SK-N-SH treated with all-trans-retinoic acid at 6 μM for 48 hours (cell line): Measurements from ENCODE around the gene C11orf52.

Experiments used
- BACH2 ChIP-seq: fragments of 250-450 bp; sonication (Bioruptor Pico); IDR thresholded peaks from 2 replicates; pipeline ENCODE4 v1.9.0; 2021; ENCODE audit warnings: mild to moderate bottlenecking, borderline replicate concordance
- CSDC2 ChIP-seq: fragments of 250-450 bp; sonication (Bioruptor Pico); IDR thresholded peaks from 2 replicates; pipeline ENCODE4 v1.5.0; 2020; ENCODE audit warnings: mild to moderate bottlenecking, moderate library complexity
- ESRRG ChIP-seq: fragments of 250-450 bp; sonication (Bioruptor Pico); IDR thresholded peaks from 2 replicates; pipeline ENCODE4 v1.6.1; 2021; ENCODE audit warnings: mild to moderate bottlenecking
- OSR1 ChIP-seq: fragments of 250-450 bp; sonication (Bioruptor Pico); IDR thresholded peaks from 2 replicates; pipeline ENCODE4 v1.8.0; 2022; ENCODE audit warnings: moderate library complexity, mild to moderate bottlenecking, inconsistent platforms
- PATZ1 ChIP-seq: fragments of 250-450 bp; sonication (Bioruptor Pico); IDR thresholded peaks from 2 replicates; pipeline ENCODE4 v1.8.0; 2020; ENCODE audit warnings: mild to moderate bottlenecking, moderate library complexity, borderline replicate concordance
- RARB ChIP-seq: fragments of 250-450 bp; sonication (Bioruptor Pico); IDR thresholded peaks from 2 replicates; pipeline ENCODE4 v1.8.0; 2021; ENCODE audit warnings: mild to moderate bottlenecking, moderate library complexity
- TCF4 ChIP-seq: fragments of 250-450 bp; sonication (Bioruptor Pico); IDR thresholded peaks from 2 replicates; pipeline ENCODE4 v1.8.0; 2021; ENCODE audit warnings: mild to moderate bottlenecking, moderate library complexity, borderline replicate concordance
- TOX ChIP-seq: fragments of 250-450 bp; sonication (Bioruptor Pico); IDR thresholded peaks from 2 replicates; pipeline ENCODE4 v1.8.0; 2021; ENCODE audit warnings: mild to moderate bottlenecking, moderate library complexity, borderline replicate concordance
- ZC3H10 ChIP-seq: fragments of 250-450 bp; sonication (Bioruptor Pico); IDR thresholded peaks from 2 replicates; pipeline ENCODE4 v1.5.1; 2021; ENCODE audit warnings: mild to moderate bottlenecking, moderate library complexity
- ZFP3 ChIP-seq: fragments of 250-450 bp; sonication (Bioruptor Pico); IDR thresholded peaks from 2 replicates; pipeline ENCODE4 v1.5.0; 2020; ENCODE audit warnings: mild to moderate bottlenecking, moderate library complexity
- ZFP30 ChIP-seq: fragments of 450-650 bp; formaldehyde crosslinking; IDR thresholded peaks from 2 replicates; pipeline ENCODE4 v1.5.0; 2022; ENCODE audit warnings: mild to moderate bottlenecking, moderate library complexity

GRCh38 chr11:111976119-111976766 is 57.5 kb downstream of the C11orf52 start:
- TF ChIP-seq ZFP3, result no peak
- TF ChIP-seq ESRRG (CRISPR knock-in tag), result no peak
- no peak for TF ChIP-seq RARB (CRISPR knock-in tag)
- TF ChIP-seq PATZ1 (CRISPR knock-in tag), result no peak
- TF ChIP-seq ZC3H10 (CRISPR knock-in tag), result no peak
- TF ChIP-seq CSDC2 (CRISPR knock-in tag), result no peak
- no peak for TF ChIP-seq ZFP30
- TF ChIP-seq TCF4 (CRISPR knock-in tag), result no peak
- TF ChIP-seq BACH2 (CRISPR knock-in tag), result no peak
- TF ChIP-seq OSR1 (CRISPR knock-in tag), result no peak
- TF ChIP-seq TOX (CRISPR knock-in tag), result no peak
